Activated B cell treated with CpG ODN at 0.5 μM for 24 hours (primary cell): ENCODE measurements around the gene CAMTA1. TPM values are rescaled to one million over a fixed set of nuclear protein-coding genes. Genes with fewer than 3 reads are reported as not detected.

Experiments used
- ATAC-seq: fragments of 200-7000 bp; cut with Tn5 transposase; one replicate; pipeline ENCODE4 v1.10.0; 2021; ENCODE audit warnings: low read depth, mild to moderate bottlenecking, moderate library complexity
- CTCF ChIA-PET: fragments of 350-600 bp; sonication (Branson Sonifier 250); formaldehyde crosslinking; loops from one replicate; lab custom pipeline; 2021; ENCODE audit warnings: antibody characterized with exemption; lab: Charles Lee
- POLR2A ChIA-PET: fragments of 350-600 bp; sonication (Branson Sonifier 250); formaldehyde crosslinking; loops from one replicate; lab custom pipeline; 2021; ENCODE audit warnings: antibody characterized with exemption; lab: Charles Lee
- DNase-seq: peaks from one replicate; pipeline ENCODE4 v3.0.0; 2022
- H3K27ac Mint-ChIP-seq: one replicate; pipeline ENCODE4 v1.8.0; 2020; ENCODE audit warnings: mixed read lengths
- H3K27me3 Mint-ChIP-seq: one replicate; pipeline ENCODE4 v1.8.0; 2021; ENCODE audit warnings: mixed read lengths
- H3K36me3 Mint-ChIP-seq: one replicate; pipeline ENCODE4 v1.8.0; 2021; ENCODE audit warnings: low read depth, mixed read lengths
- H3K4me1 Mint-ChIP-seq: one replicate; pipeline ENCODE4 v1.8.0; 2021; ENCODE audit warnings: mixed read lengths
- H3K4me3 Mint-ChIP-seq: one replicate; pipeline ENCODE4 v1.8.0; 2020; ENCODE audit warnings: mild to moderate bottlenecking, mixed read lengths
- H3K9me3 Mint-ChIP-seq: one replicate; pipeline ENCODE4 v1.8.0; 2020; ENCODE audit warnings: mixed read lengths
- intact Hi-C: fragments of 100-400 bp; cut with micrococcal nuclease; formaldehyde crosslinking; loops from one replicate; pipeline ENCODE4 v1.15.1; 2024
- total RNA-seq: library from RNA; stranded (reverse); gene quantifications from 2 replicates; pipeline ENCODE4 v1.2.3, GENCODE V29; 2022
- TF ChIP-seq, protein P1 (sequence below): fragments of 200-600 bp; IDR thresholded peaks from one replicate; pipeline ENCODE4 v1.8.0; 2022; ENCODE audit warnings: antibody characterized with exemption, mild to moderate bottlenecking

Gene CAMTA1
- total RNA-seq, 1 donor from 2014 or later, result 49.8 TPM

- intact Hi-C loops, result no loop called here
- Mint-ChIP-seq H3K36me3 (no peaks in the 10 kb centered on the region), H3K4me3 (no peak overlapping the region), H3K27ac (no peak overlapping the region), H3K9me3 (no peaks in the 10 kb centered on the region), H3K27me3 (peaks cover 2% of the 10 kb centered on the region), H3K4me1 (no peaks in the 10 kb centered on the region)
- no peak for DNase-seq
- POLR2A ChIA-PET, result no interaction called here
- ATAC-seq, result no peak
- TF ChIP-seq, protein P1, sequence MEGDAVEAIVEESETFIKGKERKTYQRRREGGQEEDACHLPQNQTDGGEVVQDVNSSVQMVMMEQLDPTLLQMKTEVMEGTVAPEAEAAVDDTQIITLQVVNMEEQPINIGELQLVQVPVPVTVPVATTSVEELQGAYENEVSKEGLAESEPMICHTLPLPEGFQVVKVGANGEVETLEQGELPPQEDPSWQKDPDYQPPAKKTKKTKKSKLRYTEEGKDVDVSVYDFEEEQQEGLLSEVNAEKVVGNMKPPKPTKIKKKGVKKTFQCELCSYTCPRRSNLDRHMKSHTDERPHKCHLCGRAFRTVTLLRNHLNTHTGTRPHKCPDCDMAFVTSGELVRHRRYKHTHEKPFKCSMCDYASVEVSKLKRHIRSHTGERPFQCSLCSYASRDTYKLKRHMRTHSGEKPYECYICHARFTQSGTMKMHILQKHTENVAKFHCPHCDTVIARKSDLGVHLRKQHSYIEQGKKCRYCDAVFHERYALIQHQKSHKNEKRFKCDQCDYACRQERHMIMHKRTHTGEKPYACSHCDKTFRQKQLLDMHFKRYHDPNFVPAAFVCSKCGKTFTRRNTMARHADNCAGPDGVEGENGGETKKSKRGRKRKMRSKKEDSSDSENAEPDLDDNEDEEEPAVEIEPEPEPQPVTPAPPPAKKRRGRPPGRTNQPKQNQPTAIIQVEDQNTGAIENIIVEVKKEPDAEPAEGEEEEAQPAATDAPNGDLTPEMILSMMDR, result no peak
- CTCF ChIA-PET, result no interaction called here
These were observed 782.1 kb downstream of the CAMTA1 start for GRCh38 chr1:7567376-7567775.

GRCh38 chr1:7568053-7568452 lies 782.8 kb downstream of the CAMTA1 start:
- TF ChIP-seq, protein P1, result no peak
- no peaks in the 10 kb centered on the region for H3K4me1 Mint-ChIP-seq
- peaks cover 2% of the 10 kb centered on the region for H3K27me3 Mint-ChIP-seq
- H3K27ac Mint-ChIP-seq, result no peak overlapping the region
- H3K4me3 Mint-ChIP-seq, result no peak overlapping the region
- no peaks in the 10 kb centered on the region for H3K36me3 Mint-ChIP-seq
- no peak for DNase-seq
- POLR2A ChIA-PET, result no interaction called here
- CTCF ChIA-PET, result no interaction called here
- H3K9me3 Mint-ChIP-seq, result no peaks in the 10 kb centered on the region
- intact Hi-C loops, result no loop called here
- no peak for ATAC-seq

- ChIA-PET POLR2A (no interaction called here), CTCF (no interaction called here)
- DNase-seq (no peak), ATAC-seq (no peak)
- intact Hi-C loops, result no loop called here
- TF ChIP-seq, protein P1, result no peak
- Mint-ChIP-seq H3K36me3 (no peaks in the 10 kb centered on the region), H3K9me3 (no peaks in the 10 kb centered on the region), H3K27me3 (no peaks in the 10 kb centered on the region), H3K4me3 (no peak overlapping the region), H3K4me1 (no peaks in the 10 kb centered on the region), H3K27ac (no peak overlapping the region)
These were observed 783.8 kb downstream of the CAMTA1 start for GRCh38 chr1:7568901-7569524.

DNA sequence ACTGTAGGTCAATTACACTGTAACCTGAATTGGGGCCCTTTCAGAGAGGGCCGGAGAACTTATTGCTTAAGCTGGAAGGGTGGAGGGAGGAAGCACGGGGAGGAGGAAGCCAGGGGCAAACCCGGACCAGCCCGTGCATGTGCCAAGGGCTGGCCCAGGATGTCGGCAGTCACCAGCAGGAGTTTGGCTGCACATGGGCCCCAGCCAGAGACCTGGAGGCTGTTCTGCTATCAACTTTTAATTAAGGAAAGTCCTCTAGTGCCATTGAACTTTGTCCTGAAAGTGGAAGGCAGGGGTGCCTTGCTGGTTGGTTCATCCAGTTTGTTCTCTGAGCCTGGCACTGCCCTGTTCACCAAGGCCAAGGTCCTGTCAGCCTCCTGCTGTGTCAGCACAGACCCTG lies 785.1 kb downstream of the CAMTA1 start:
- ChIA-PET CTCF (no interaction called here), POLR2A (no interaction called here)
- Mint-ChIP-seq H3K36me3 (no peaks in the 10 kb centered on the region), H3K4me1 (no peaks in the 10 kb centered on the region), H3K4me3 (no peak overlapping the region), H3K9me3 (no peaks in the 10 kb centered on the region), H3K27ac (no peak overlapping the region), H3K27me3 (no peaks in the 10 kb centered on the region)
- ATAC-seq (no peak), DNase-seq (no peak)
- intact Hi-C loops, result no loop called here
- TF ChIP-seq, protein P1, result no peak

DNA sequence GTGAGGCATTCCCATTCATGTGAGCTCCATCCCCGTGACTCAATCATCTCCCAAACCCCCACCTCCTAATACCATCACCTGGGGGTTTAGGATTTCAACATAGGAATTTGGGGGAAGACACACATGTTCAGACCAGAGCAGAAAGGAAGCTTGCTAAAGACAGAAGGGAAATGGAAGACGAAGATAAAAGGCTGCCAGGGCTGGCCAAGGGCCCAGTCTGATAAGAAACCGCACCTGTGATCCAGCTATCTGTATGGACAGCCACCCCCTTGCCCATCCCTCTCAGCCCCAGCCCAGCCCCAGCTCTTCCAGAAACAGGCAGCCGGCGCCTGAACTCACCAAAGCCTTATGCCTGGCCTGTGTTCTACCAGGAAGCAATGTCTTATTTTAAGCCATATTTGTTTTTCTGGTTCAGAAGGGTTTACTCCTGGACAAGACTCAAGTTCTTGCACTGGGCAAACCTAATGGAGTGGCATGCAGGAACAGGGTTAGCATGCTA lies 787.4 kb downstream of the CAMTA1 start:
- ChIA-PET CTCF (no interaction called here), POLR2A (no interaction called here)
- TF ChIP-seq, protein P1, result no peak
- DNase-seq (no peak), ATAC-seq (no peak)
- no peaks in the 10 kb centered on the region for H3K4me1 Mint-ChIP-seq
- H3K27ac Mint-ChIP-seq, result no peak overlapping the region
- no peak overlapping the region for H3K4me3 Mint-ChIP-seq
- no peaks in the 10 kb centered on the region for H3K36me3 Mint-ChIP-seq
- no peaks in the 10 kb centered on the region for H3K27me3 Mint-ChIP-seq
- intact Hi-C loops, result no loop called here
- H3K9me3 Mint-ChIP-seq, result no peaks in the 10 kb centered on the region
